SK-N-SH treated with all-trans-retinoic acid at 6 μM for 48 hours (cell line): ENCODE measurements around the gene ZNF681.
A peak's percentile ranks its signal among the peaks of the same experiment; 100 is the strongest.

Source experiments
- ATAC-seq: fragments of 200-7000 bp; cut with Tn5 transposase; 3 replicates; pipeline ENCODE4 v1.9.1; 2020; ENCODE audit warnings: mild to moderate bottlenecking, moderate library complexity
- CREB5 ChIP-seq: fragments of 250-450 bp; sonication (Bioruptor Pico); IDR thresholded peaks from 2 replicates; pipeline ENCODE4 v1.5.1; 2020; ENCODE audit warnings: low read depth, mild to moderate bottlenecking, moderate library complexity
- CSDC2 ChIP-seq: fragments of 250-450 bp; sonication (Bioruptor Pico); IDR thresholded peaks from 2 replicates; pipeline ENCODE4 v1.5.0; 2020; ENCODE audit warnings: mild to moderate bottlenecking, moderate library complexity
- CSRNP3 ChIP-seq: fragments of 250-450 bp; sonication (Bioruptor Pico); IDR thresholded peaks from 2 replicates; pipeline ENCODE4 v1.5.1; 2021; ENCODE audit warnings: mild to moderate bottlenecking, moderate library complexity
- ESRRG ChIP-seq: fragments of 250-450 bp; sonication (Bioruptor Pico); IDR thresholded peaks from 2 replicates; pipeline ENCODE4 v1.6.1; 2021; ENCODE audit warnings: mild to moderate bottlenecking
- ISL1 ChIP-seq: fragments of 250-450 bp; sonication (Bioruptor Pico); IDR thresholded peaks from 2 replicates; pipeline ENCODE4 v2.1.2; 2022; ENCODE audit warnings: mild to moderate bottlenecking, moderate library complexity
- OSR1 ChIP-seq: fragments of 250-450 bp; sonication (Bioruptor Pico); IDR thresholded peaks from 2 replicates; pipeline ENCODE4 v1.8.0; 2022; ENCODE audit warnings: moderate library complexity, mild to moderate bottlenecking, inconsistent platforms
- PATZ1 ChIP-seq: fragments of 250-450 bp; sonication (Bioruptor Pico); IDR thresholded peaks from 2 replicates; pipeline ENCODE4 v1.8.0; 2020; ENCODE audit warnings: mild to moderate bottlenecking, moderate library complexity, borderline replicate concordance
- POU6F1 ChIP-seq: fragments of 250-450 bp; sonication (Bioruptor Pico); IDR thresholded peaks from 2 replicates; pipeline ENCODE4 v1.8.0; 2021; ENCODE audit warnings: low read depth, mild to moderate bottlenecking, moderate library complexity, borderline replicate concordance
- SNAI2 ChIP-seq: fragments of 250-450 bp; sonication (Bioruptor Pico); IDR thresholded peaks from 2 replicates; pipeline ENCODE4 v1.5.0; 2020; ENCODE audit warnings: mild to moderate bottlenecking, moderate library complexity
- TCF4 ChIP-seq: fragments of 250-450 bp; sonication (Bioruptor Pico); IDR thresholded peaks from 2 replicates; pipeline ENCODE4 v1.8.0; 2021; ENCODE audit warnings: mild to moderate bottlenecking, moderate library complexity, borderline replicate concordance
- TOX ChIP-seq: fragments of 250-450 bp; sonication (Bioruptor Pico); IDR thresholded peaks from 2 replicates; pipeline ENCODE4 v1.8.0; 2021; ENCODE audit warnings: mild to moderate bottlenecking, moderate library complexity, borderline replicate concordance
- TSHZ2 ChIP-seq: fragments of 250-450 bp; sonication (Bioruptor Pico); IDR thresholded peaks from 2 replicates; pipeline ENCODE4 v1.5.0; 2020; ENCODE audit warnings: mild to moderate bottlenecking, moderate library complexity
- ZC3H10 ChIP-seq: fragments of 250-450 bp; sonication (Bioruptor Pico); IDR thresholded peaks from 2 replicates; pipeline ENCODE4 v1.5.1; 2021; ENCODE audit warnings: mild to moderate bottlenecking, moderate library complexity
- ZFP30 ChIP-seq: fragments of 450-650 bp; formaldehyde crosslinking; IDR thresholded peaks from 2 replicates; pipeline ENCODE4 v1.5.0; 2022; ENCODE audit warnings: mild to moderate bottlenecking, moderate library complexity
- ZNF565 ChIP-seq: fragments of 450-650 bp; formaldehyde crosslinking; conservative IDR thresholded peaks from 2 replicates; pipeline ENCODE4 v1.5.0; 2020; ENCODE audit warnings: low read depth, mild to moderate bottlenecking, moderate library complexity
- ZNF70 ChIP-seq: fragments of 450-650 bp; formaldehyde crosslinking; IDR thresholded peaks from 2 replicates; pipeline ENCODE4 v1.5.0; 2020; ENCODE audit warnings: mild to moderate bottlenecking, moderate library complexity

Gene ZNF681

GRCh38 chr19:23718802-23719201 lies 39.9 kb downstream of the ZNF681 start (continued):
- no peak for TF ChIP-seq TSHZ2 (CRISPR knock-in tag)
- no peak for TF ChIP-seq TCF4 (CRISPR knock-in tag)

- TF ChIP-seq CSRNP3 (CRISPR knock-in tag) (no peak), TCF4 (CRISPR knock-in tag) (peak; percentile 69; the same call in 1 of the 2 replicates)
- ATAC-seq: no peak
Measured at GRCh38 chr19:23716792-23717191, 41.9 kb downstream of the ZNF681 start.

GRCh38 chr19:23709347-23709746 lies 49.3 kb downstream of the ZNF681 start:
- no peak for ATAC-seq
- TF ChIP-seq CREB5 (CRISPR knock-in tag) (no peak), CSRNP3 (CRISPR knock-in tag) (no peak), SNAI2 (CRISPR knock-in tag) (no peak), TCF4 (CRISPR knock-in tag) (no peak), ESRRG (CRISPR knock-in tag) (no peak), CSDC2 (CRISPR knock-in tag) (no peak), ZC3H10 (CRISPR knock-in tag) (no peak), ZNF70 (CRISPR knock-in tag) (no peak), ZNF565 (CRISPR knock-in tag) (no peak), POU6F1 (no peak), ISL1 (CRISPR knock-in tag) (no peak), ZFP30 (CRISPR knock-in tag) (no peak), TOX (CRISPR knock-in tag) (no peak), PATZ1 (no peak)

- TF ChIP-seq SNAI2 (CRISPR knock-in tag) (no peak), ZFP30 (CRISPR knock-in tag) (no peak), ZNF70 (CRISPR knock-in tag) (no peak), OSR1 (no peak), CSRNP3 (CRISPR knock-in tag) (no peak), TSHZ2 (CRISPR knock-in tag) (no peak)
- ATAC-seq: no peak
Measured at GRCh38 chr19:23706657-23707056, 52.0 kb downstream of the ZNF681 start.
